Fibroblast of the aortic adventitia (primary cell): ENCODE measurements around the gene MCC. TPM values are rescaled to one million over a fixed set of nuclear protein-coding genes. Genes with fewer than 3 reads are reported as not detected.

Experiments used
- DNase-seq: peaks from one replicate; pipeline ENCODE4 v3.0.0-alpha.2; 2010; ENCODE audit warnings: low read depth
- H3K4me3 ChIP-seq: 2 replicates; pipeline ENCODE4 v1.5.1; 2011; ENCODE audit warnings: low read depth, mild to moderate bottlenecking, control low read depth, low read length, moderate library complexity
- CTCF ChIP-seq: IDR thresholded peaks from 2 replicates; pipeline ENCODE4 v1.5.1; 2011; ENCODE audit warnings: mild to moderate bottlenecking, low read length, control low read depth, inconsistent platforms; ENCODE audit not compliant: insufficient read depth
- total RNA-seq: library from RNA; depleted of rRNA; stranded (reverse); fragments of >200 nt; gene quantifications from 2 replicates; pipeline ENCODE4 v1.2.3, GENCODE V29; 2012; ENCODE audit warnings: low replicate concordance

Gene MCC
- total RNA-seq, 1 donor, result 62.4 TPM

DNA sequence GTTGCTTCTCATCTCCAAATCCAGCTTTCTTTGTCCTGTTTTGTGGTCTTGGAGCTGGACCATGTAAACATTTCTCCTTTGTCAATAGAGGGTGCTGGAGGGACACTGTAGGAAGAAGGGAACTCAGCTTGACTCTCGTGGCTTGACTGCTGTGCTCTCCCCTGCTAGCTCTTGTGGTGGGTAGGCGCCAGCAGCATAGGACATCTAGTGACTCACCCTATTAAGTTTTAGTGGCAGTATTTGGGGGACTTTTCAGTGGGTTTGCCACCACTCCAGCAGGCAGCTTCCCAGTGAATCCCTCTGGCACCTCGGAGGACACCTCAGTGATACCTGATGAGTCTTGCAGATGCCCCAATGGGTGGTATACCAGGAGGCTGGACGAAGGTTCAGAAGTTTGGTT, 151.3 kb downstream of the MCC start:
- no peak overlapping the region for H3K4me3 ChIP-seq
- peak; percentile 91 for DNase-seq
- peak; percentile 75 for TF ChIP-seq CTCF

- DNase-seq, result no peak
- TF ChIP-seq CTCF, result no peak
- no peak overlapping the region for H3K4me3 ChIP-seq
Measured at GRCh38 chr5:113333411-113333810, 154.8 kb downstream of the MCC start.

DNA sequence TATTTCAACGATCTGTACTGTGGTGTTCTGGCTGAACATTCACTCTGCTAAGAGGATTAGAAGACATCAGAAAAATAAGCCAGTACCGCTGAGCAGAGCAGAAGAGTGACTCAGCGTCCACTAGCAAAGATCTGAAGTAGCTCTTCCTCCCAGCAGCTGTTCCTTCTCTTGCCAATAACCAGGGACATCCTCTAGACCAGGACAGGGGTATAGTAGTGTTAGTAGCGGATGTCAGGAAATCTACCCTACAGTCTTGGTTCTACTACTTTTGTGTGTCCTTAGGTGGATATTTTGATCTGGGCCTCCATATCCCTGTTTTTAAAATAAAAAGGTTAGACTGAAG, 157.1 kb downstream of the MCC start:
- no peak for TF ChIP-seq CTCF
- DNase-seq, result no peak
- H3K4me3 ChIP-seq, result no peak overlapping the region

DNA sequence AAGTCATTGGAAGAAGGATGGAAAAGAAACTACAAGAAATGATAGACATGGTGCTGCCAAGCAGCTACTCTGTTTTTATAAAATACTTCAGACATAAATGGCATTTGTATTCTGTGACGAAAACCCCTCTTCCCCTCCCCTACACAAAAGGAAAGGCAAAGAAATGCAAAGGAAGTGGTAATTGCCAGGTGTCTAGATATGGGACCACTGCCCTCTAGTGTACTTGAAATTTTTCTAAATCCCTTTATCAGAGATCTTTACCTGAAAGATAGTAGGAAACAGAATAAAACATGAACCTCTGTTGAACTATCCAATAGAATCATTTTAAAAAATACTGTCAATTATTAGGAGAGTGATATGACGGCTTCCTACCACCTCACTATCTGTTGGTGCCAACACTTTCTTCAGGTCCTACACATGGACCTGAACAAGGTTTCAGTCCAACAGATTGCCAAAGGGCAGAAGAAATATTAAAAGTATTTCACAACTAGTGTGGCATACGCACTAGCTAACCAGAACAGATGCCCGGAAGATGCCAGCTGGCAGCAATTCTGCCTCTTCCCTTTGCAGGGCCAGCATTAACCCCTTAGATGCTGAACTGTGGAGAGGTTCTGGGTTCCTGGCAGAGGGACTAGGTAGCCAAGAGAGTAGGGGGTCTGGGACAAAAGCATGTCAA, 157.6 kb downstream of the MCC start:
- no peak overlapping the region for H3K4me3 ChIP-seq
- TF ChIP-seq CTCF, result peak; percentile 49
- DNase-seq, result peak; percentile 61

DNA sequence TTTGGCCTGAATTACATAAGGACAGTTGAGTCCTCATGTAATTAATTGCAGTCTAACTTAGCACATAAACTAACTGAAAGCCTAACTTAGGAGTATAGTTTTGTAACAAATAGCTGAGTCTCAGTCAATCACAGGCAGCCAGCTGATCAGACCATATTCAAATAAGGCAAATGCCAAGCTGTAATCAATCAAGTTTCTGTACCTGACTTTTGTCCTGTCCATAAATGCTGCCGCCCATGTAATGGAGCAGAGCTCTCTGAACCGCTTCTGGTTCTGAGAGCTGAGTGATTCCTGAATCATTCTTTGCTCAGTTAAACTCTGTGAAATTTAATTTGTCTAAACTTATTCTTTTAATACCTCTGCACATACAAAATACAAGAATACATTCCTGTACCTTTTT, 158.3 kb downstream of the MCC start:
- no peak for TF ChIP-seq CTCF
- no peak overlapping the region for H3K4me3 ChIP-seq
- DNase-seq, result no peak

DNA sequence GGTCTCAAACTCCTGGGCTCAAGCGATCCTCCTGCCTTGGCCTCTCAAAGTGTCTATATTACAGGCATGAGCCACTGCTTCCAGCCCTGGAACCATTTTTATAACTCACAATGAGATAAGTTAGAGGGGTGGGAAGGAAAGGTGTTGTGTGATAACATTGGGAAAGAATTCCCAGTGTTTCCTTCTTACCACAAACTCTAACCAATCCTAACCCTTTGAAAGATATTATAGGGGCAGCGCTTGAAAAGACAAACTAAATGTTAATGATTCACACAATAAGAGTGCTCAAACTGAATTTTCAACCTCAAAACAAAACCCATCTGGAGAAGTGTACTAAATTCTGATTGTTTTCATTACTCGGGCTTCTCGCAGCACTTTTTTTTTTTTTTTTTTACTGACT, 163.2 kb downstream of the MCC start:
- no peak for DNase-seq
- no peak for TF ChIP-seq CTCF
- H3K4me3 ChIP-seq, result no peak overlapping the region

- DNase-seq, result peak; percentile 32
- no peak overlapping the region for H3K4me3 ChIP-seq
- TF ChIP-seq CTCF, result no peak
Measured at GRCh38 chr5:113321276-113321675, 167.0 kb downstream of the MCC start.
